GM19351 (cell line): ENCODE results near the gene NCLN.
"Not testable (repeated sequence)": the region's sequence is repeated elsewhere in the genome, so short reads cannot be mapped to it uniquely, and the experiment has no call there.

Source experiments
- ATAC-seq: cut with Tn5 transposase; IDR thresholded peaks from one replicate; pipeline ENCODE4 v1.9.1; 2021; ENCODE audit warnings: mild to moderate bottlenecking, moderate library complexity; ENCODE audit not compliant: unreplicated experiment

The NCLN gene

GRCh38 chr19:3196064-3196932 lies 10.6 kb downstream of the NCLN start:
- ATAC-seq, result no peak

- no peak for ATAC-seq
Measured at GRCh38 chr19:3196933-3197205, 11.1 kb downstream of the NCLN start.

DNA sequence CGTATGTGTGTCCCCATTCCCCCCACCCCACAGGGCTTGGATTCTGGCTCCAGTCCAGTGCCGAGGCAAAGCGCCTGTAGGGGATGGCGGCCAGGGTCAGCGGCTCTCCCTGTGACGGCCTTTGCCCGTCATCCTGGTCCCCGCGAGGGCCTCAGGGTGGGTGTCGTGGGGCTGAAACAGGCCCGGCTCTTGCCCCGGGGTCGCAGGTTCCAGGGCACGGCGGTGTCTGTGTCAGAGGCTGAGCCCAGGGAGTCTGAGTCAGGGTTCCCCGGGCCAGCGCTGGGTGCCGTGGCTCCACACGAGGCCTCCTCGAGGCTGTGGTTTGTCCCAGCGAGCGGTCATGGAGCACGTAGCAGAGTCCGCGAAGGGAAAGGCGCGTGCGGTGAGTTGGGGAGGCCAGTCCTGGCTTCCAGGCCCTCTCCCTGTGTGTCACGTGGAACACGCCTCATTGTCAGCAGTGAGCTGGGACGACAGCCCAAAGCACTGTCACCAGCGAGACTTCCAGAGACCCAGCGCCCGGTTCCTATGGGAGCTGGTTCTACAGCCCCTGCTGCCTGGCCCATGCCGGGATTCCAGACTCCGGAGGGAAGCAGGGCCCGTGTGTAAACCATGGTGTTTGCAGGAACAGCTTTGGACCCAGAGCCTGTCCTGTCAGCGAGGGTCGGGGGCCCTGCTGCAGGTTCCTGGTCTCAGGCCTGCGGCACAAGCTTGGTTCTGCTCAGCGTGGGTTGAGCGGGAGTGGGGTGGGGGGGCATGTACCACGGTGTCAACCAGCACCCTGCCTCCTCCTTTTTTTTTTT lies 13.4 kb downstream of the NCLN start:
- no peak for ATAC-seq

- ATAC-seq, result no peak
Measured at GRCh38 chr19:3201072-3201700, 15.5 kb downstream of the NCLN start.

GRCh38 chr19:3201911-3202310 lies 16.2 kb downstream of the NCLN start:
- no peak for ATAC-seq

- no peak for ATAC-seq
Measured at GRCh38 chr19:3202346-3202745, 16.6 kb downstream of the NCLN start.

DNA sequence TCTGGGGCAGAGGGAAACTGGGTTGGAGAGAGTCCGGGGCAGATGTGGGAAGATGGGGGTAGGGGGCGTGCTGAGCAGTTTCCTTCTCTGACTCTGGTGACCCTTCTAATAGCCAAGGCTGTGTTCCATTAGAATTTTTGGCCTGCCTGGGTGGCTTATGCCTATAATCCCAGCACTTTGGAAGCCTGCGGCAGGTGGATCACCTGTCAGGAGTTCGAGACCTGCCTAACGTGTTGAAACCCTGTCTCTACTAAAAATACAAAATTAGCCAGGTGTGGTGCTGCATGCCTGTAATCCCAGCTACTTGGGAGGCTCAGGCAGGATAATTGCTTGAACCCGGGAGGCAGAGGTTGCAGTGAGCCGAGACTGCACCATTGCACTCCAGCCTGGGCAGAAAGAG lies 17.2 kb downstream of the NCLN start:
- ATAC-seq, result not testable (repeated sequence)

DNA sequence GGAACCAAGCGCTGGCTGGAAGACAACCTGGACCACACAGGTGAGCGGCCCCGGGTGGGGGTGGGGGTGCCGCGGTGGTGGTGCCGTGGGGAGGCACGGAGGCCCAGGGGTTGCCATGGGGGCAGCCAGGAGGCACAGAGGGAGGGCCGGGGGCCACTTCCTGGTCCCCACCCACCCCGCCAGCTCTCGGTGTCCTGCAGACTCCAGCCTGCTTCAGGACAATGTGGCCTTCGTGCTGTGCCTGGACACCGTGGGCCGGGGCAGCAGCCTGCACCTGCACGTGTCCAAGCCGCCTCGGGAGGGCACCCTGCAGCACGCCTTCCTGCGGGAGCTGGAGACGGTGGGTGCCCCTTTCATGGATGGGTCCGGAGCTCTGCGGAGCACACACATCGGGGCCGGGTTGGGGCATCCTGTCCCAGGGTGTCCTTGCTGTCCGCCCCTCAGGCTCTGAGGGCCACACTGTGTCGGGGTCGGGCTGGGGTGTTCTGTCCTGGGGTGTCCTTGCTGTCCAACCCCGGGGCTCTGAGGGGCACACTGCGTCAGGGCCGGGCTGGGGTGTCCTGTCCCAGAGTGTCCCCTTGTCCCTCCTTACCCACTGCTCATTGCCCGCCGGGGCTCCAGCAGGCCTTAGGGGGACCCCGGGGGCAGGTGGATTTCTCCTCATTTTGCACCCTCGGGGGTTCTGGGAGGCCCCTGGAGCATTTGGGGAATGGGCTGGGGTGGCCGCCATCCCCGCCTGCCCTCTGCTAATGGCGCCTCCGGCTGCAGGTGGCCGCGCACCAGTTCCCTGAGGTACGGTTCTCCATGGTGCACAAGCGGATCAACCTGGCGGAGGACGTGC lies 18.3 kb downstream of the NCLN start:
- no peak for ATAC-seq

- ATAC-seq, result no peak
Measured at GRCh38 chr19:3204646-3205275, 19.0 kb downstream of the NCLN start.

DNA sequence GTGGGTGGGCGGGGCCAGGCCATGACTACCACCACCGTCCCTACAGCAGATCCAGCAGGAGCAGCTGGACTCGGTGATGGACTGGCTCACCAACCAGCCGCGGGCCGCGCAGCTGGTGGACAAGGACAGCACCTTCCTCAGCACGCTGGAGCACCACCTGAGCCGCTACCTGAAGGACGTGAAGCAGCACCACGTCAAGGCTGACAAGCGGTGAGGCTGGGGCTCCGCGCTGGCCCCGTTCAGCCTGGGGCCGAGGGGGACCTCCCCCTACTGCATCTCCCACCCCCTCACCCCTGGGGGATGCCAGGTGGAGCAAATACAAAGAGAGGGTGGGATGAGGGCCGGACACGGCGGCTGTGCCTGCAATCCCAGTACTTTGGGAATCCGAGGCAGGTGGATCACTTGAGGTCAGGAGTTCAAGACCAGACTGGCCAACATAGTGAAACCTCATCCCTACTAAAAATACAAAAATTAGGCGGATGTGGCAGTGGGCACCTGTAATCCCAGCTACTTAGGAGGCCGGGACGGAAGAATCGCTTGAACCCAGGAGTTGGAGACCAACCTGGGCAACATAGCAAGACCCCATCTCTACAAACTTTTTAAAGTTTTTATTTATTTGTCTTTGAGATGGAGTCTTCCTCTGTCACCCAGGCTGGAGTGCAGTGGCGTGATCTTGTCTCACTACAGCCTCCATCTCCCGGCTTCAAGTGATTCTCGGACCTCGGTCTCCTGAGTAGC lies 20.7 kb downstream of the NCLN start:
- no peak for ATAC-seq

DNA sequence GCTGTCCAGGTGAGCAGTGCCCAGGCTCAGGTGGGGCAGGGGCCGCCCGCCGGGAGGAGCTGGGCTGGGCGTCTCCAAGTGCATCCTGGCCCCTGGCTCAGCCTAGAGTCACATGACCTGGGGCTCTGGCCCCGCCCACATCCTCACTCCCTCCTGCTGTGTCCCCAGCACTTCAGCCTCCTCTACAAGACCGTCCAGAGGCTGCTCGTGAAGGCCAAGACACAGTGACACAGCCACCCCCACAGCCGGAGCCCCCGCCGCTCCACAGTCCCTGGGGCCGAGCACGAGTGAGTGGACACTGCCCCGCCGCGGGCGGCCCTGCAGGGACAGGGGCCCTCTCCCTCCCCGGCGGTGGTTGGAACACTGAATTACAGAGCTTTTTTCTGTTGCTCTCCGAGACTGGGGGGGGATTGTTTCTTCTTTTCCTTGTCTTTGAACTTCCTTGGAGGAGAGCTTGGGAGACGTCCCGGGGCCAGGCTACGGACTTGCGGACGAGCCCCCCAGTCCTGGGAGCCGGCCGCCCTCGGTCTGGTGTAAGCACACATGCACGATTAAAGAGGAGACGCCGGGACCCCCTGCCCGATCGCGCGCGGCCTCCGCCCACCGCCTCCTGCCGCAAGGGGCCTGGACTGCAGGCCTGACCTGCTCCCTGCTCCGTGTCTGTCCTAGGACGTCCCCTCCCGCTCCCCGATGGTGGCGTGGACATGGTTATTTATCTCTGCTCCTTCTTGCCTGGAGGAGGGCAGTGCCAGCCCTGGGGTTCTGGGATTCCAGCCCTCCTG lies 21.9 kb downstream of the NCLN start:
- no peak for ATAC-seq

DNA sequence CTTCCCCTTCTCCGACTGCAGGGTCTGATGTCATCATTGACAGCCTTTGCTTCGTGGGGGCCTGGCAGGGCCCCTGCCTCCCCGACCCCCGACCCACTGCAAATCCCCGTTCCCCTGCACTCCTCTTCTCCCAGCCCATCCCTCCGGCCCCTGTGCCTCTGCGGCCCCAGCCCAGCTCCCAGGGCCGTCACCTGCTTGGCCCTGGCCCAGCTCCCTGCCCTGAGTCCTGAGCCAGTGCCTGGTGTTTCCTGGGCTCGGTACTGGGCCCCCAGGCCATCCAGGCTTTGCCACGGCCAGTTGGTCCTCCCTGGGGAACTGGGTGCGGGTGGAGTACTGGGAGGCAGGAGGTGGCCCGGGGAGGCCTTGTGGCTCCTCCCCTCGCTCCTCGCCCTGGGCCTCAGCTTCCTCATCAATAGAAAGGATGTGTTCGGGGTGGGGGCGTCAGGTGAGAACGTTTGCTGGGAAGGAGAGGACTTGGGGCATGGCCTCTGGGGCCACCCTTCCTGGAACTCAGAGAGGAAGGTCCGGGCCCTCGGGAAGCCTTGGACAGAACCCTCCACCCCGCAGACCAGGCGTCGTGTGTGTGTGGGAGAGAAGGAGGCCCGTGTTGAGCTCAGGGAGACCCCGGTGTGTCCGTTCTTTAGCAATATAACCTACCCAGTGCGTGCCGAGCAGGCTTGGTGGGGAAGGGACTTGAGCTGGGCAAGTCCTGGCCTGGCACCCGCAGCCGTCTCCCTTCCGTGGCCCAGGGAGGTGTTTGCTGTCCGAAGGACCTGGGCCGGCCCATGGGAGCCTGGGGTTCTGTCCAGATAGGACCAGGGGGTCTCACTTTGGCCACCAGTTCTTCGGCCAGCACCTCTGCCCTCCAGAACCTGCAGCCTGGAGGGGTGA lies 22.8 kb downstream of the NCLN start:
- ATAC-seq, result no peak

DNA sequence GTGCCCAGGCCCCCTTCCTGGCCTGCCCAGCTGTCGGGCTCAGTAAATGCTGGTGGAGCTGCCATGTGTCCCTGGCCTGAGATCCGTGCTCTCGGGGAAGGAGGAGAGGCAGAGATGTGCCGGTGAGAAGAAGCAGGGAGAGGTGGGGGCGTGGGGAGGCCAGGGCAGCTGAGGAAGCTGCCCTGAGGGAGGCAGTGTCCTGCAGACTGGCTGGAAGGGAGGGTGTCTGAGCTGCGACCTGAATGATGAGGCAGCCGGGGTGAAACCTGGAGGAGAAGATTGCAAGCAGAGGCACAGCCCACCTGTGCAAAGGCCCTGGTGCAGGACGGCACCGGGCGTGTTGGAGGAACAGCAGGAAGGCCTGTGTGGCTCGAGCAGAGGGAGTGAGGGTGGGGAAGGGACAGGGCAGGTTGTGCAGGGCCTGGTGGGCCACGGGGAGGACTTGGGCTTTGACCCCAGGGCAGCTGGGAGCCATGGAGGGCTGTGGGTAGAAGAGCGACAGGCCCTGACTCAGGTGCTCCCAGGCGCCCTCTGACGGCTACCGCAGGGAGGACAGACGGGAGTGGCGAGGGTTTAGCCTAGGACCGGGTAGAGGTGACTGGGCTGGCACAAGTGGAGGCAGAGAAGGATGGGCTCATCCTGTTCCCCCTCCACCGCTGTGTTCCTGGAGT lies 24.8 kb downstream of the NCLN start:
- ATAC-seq, result no peak

DNA sequence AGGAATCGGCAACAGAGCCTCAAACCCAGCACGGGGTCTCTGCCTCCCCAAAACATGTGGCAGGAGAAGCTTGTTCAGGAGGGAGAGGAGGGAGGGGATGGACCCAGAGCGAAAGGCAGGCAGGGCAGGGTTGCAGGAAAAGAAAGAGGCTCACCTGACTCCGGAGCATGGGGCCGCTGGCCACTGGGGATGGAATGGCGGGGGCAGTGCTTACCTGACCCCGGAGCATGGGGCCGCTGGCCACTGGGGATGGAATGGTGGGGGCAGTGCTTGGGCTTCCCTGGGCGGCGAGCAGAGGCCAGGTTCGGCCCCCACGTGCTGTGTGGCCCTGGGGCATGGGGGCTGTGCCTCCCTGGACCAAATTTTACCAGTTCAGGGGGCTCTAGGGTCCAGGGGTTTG lies 25.5 kb downstream of the NCLN start:
- no peak for ATAC-seq

GRCh38 chr19:3213159-3213558 lies 27.4 kb downstream of the NCLN start:
- ATAC-seq, result no peak

DNA sequence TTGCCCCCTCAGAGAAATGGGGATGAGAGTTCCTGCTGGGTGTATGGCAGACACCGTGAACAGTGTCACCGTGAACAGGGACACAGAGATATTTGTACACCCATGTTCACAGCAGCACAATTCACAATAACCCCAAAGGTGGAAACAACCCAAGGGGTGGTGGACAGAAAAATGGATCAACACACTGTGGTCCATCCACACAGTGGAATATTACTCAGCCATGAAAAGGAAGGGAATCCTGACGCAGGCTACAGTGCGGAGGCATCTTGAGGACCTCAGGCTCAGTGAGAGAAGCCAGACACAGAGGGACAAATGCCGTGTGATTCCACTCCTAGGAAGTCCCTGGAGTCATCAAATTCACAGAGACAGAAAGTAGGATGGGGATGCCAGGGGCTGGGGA lies 31.1 kb downstream of the NCLN start:
- no peak for ATAC-seq

DNA sequence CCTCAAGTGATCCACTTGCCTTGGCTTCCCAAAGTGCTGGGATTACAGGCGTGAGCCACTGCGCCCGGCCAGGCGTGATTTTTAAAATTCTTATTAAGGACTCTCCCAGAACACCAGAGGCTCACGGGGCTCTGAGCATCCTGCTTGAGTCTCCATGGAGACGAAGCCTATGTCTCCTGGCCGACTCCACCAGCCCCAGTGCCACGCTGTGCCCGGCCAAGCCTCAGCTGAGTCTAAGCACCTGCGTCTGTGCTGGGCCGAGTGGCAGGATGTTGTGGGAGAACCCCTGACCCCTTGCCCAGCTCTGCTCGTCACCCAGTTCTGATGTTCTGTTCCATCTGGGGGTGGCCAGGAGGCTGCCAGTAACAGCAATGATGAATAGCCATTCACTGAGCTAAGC lies 34.8 kb downstream of the NCLN start:
- ATAC-seq, result no peak

- not testable (repeated sequence) for ATAC-seq
Measured at GRCh38 chr19:3221576-3221975, 35.8 kb downstream of the NCLN start.
